Measurements from ENCODE around the gene SLC4A4. TPM values are rescaled to one million over a fixed set of nuclear protein-coding genes. Genes with fewer than 3 reads are reported as not detected.

Gene SLC4A4
- total and polyA plus RNA-seq, 2 of the 8 experiments (the other 6 are each of a cell fraction or from before 2014, with no cell fraction given), result 0.67 to 2.8 TPM

DNA sequence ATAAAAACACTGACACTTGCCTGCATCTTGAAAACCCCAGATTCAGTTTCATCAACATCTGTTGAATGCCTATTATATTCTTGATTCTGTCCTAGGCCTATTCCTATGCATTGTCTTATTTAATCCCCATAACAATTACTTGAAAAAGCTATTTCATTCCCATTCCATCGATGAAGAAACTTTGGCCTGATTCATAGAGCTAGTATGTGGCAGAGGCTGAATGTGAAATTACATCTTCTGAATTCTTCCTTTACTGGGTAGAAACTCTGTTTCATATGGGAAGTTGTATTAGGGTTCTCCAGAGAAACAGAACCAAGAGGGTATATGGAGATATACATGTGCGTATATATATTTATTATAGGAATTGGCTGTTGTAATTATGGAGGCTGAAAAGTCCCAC is 35.0 kb upstream of the SLC4A4 start:
- Histone ChIP-seq H4K5ac (ENCODE audit: insufficient read length, low read depth, low read length) (no peak overlapping the region), H2BK5ac (ENCODE audit: low read depth, low read length) (no peak overlapping the region), H2AFZ (ENCODE audit: low read length) (no peak overlapping the region), H3K4me1 (replicated peaks in 1 of 4; ENCODE audit: control insufficient read depth in 3 of 4, insufficient read depth in 4 of 4, low read length in 3 of 4) (peaks cover 0 to 8% (median 1%) of the 10 kb centered on the region in 4 experiments; a peak in 2 of 7 replicates), H3K4me3 (ENCODE audit: extremely low read depth in 1 of 4, insufficient read depth in 2 of 4, low read depth in 3 of 4, low read length in 4 of 4) (no peak overlapping the region), H3K23ac (ENCODE audit: insufficient read length) (no peak overlapping the region), H3K9ac (replicated peaks in 1 of 4; ENCODE audit: extremely low read depth in 1 of 4, low read depth in 3 of 4, low read length in 3 of 4) (no peak overlapping the region), H2BK15ac (ENCODE audit: low read length) (no peak overlapping the region), H4K8ac (ENCODE audit: extremely low read depth, insufficient read depth, low read length) (no peak overlapping the region), H3K36me3 (ENCODE audit: control insufficient read depth in 2 of 4, insufficient read depth in 4 of 4, low read length in 3 of 4) (no peaks in the 10 kb centered on the region), H3K56ac (replicated peaks; ENCODE audit: insufficient read length, low read depth, low read length) (no peak overlapping the region), H3K27ac (ENCODE audit: low read depth, low read length) (no peak overlapping the region), H2AK5ac (ENCODE audit: low read depth, low read length) (no peak overlapping the region), H2BK12ac (ENCODE audit: low read depth, low read length) (no peak overlapping the region), H3K4me2 (ENCODE audit: insufficient read depth in 1 of 2, low read depth in 2 of 2, low read length in 2 of 2) (peak overlapping the region in 1 of 2 experiments; percentile 45; a peak in 1 of 4 replicates), H4K91ac (replicated peaks; ENCODE audit: insufficient read length, low read length) (no peak overlapping the region), H3K27me3 (replicated peaks in 1 of 4; ENCODE audit: control insufficient read depth in 3 of 4, extremely low read depth in 1 of 4, insufficient read depth in 3 of 4, low read length in 3 of 4) (no peaks in the 10 kb centered on the region), H3K79me2 (ENCODE audit: control insufficient read depth in 1 of 2, insufficient read depth in 2 of 2, low read length in 2 of 2) (no peaks in the 10 kb centered on the region), H3K23me2 (ENCODE audit: low read depth, low read length) (no peaks in the 10 kb centered on the region), H3K9me3 (ENCODE audit: insufficient read depth in 2 of 2, low read depth in 1 of 2, low read length in 1 of 2) (no peaks in the 10 kb centered on the region), H3K18ac (ENCODE audit: extremely low read depth, low read length) (no peak overlapping the region), H2BK20ac (ENCODE audit: low read length) (no peak overlapping the region), H3K4ac (replicated peaks; ENCODE audit: insufficient read length, low read depth, low read length) (no peak overlapping the region), H4K20me1 (replicated peaks in 1 of 2; ENCODE audit: control insufficient read depth in 1 of 2, insufficient read depth in 2 of 2, low read length in 2 of 2) (no peaks in the 10 kb centered on the region), H3K79me1 (ENCODE audit: low read depth, low read length) (no peaks in the 10 kb centered on the region), H3K14ac (ENCODE audit: insufficient read length) (no peak overlapping the region), H2BK120ac (replicated peaks; ENCODE audit: low read depth, low read length) (no peak overlapping the region)
- no peak for DNase-seq (ENCODE audit: low read depth in 1 of 2, low spot score in 2 of 2)
- TF ChIP-seq, protein P1, sequence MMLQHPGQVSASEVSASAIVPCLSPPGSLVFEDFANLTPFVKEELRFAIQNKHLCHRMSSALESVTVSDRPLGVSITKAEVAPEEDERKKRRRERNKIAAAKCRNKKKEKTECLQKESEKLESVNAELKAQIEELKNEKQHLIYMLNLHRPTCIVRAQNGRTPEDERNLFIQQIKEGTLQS (IDR thresholded peaks at IDR 0.05; ENCODE audit: insufficient read depth, low read depth, low read length), result no peak
- TF ChIP-seq BCL11A (IDR thresholded peaks at IDR 0.05; ENCODE audit: low read depth in 2 of 2, low read length in 2 of 2), result no peak
- CTCF ChIA-PET (ENCODE audit: partially characterized antibody), result interaction anchor here (1.0 to 1.2 kb wide), 3 partner anchors 14 to 169 kb away, joined by 3 read pairs; no protein-coding TSS in a partner anchor
- WGBS, 2 experiments (ENCODE audit: extremely low coverage in 1 of 2, insufficient coverage in 1 of 2, insufficient read length in 1 of 2, insufficient replicate concordance in 2 of 2, low coverage in 1 of 2, low lambda C conversion rate in 2 of 2, missing lambda C conversion rate in 1 of 2), result 81% methylated on average over 2 of the region's 2 CpGs; no CpG with 5 or more reads in 1 of the 2 experiments
- FAIRE-seq, result no peak
- POLR2A ChIA-PET (ENCODE audit: partially characterized antibody), result no interaction called here

Measured in H1 (cell line).